Stimulated activated naive CD4-positive, alpha-beta T cell treated with Interleukin-2 at 50 U/mL for 16 hours (primary cell): Measurements from ENCODE around the gene TPRG1.

Source experiments
- DNase-seq: peaks from one replicate; lab custom pipeline; 2025; lab: John Stamatoyannopoulos, UW

The TPRG1 gene

GRCh38 chr3:189355115-189355480, 183.3 kb downstream of the TPRG1 start:
- DNase-seq = no peak

DNA sequence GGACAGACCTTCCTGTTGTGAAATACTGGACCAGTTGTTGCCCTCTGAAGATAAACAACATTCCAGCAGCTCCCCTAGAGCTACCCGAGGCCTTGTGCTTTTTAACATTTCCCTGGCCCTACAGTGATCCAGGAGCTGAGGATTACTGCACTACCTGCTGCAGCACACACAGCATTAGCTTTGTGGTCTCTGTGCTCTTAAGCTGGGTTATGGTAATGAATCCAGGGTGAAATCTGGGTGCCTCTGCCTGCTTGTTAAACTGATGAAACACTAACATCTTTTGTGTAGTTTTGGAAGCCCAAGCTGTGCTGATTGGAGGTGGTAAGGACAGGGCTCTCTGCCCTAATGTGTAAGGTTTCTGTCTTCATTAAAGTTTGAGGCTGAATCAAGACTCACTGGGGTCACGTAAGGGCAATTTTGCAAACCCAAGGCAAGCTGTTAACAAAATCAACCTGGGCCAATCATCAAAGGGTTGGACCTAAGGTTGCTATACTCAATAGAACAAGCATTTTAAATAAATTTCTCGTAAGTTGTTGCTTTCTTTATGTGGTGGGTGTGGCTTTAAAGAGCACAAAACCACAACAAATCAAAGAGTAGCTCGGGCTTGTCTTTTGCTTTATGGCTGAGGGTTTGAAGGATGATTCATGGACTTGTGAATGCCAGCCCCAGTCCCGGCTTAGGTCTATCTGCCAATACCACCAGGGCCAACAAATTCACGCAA, 183.9 kb downstream of the TPRG1 start:
- DNase-seq = no peak

DNA sequence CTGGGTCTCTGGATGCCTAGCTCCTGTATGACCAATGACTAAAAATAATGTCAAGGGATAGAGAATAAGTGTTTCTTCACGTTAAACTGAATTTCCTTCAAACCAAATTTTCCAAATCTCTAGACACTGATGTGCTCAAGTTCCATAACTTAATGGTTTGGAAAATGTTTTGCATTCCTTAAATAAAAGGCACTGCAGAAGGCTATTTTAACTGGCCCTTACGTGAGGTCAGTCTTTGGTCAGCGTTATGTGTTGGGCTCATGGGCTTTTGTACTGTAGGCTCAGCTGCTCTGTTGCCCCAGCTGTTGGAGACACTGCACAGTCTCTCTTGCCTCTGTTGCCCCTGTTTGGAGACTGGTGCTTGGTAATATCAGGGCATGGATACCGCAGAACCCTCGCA, 188.5 kb downstream of the TPRG1 start:
- DNase-seq = no peak

- no peak for DNase-seq
Measured at GRCh38 chr3:189361103-189361835, 189.5 kb downstream of the TPRG1 start.

- no peak for DNase-seq
Measured at GRCh38 chr3:189363590-189364255, 192.0 kb downstream of the TPRG1 start.

DNA sequence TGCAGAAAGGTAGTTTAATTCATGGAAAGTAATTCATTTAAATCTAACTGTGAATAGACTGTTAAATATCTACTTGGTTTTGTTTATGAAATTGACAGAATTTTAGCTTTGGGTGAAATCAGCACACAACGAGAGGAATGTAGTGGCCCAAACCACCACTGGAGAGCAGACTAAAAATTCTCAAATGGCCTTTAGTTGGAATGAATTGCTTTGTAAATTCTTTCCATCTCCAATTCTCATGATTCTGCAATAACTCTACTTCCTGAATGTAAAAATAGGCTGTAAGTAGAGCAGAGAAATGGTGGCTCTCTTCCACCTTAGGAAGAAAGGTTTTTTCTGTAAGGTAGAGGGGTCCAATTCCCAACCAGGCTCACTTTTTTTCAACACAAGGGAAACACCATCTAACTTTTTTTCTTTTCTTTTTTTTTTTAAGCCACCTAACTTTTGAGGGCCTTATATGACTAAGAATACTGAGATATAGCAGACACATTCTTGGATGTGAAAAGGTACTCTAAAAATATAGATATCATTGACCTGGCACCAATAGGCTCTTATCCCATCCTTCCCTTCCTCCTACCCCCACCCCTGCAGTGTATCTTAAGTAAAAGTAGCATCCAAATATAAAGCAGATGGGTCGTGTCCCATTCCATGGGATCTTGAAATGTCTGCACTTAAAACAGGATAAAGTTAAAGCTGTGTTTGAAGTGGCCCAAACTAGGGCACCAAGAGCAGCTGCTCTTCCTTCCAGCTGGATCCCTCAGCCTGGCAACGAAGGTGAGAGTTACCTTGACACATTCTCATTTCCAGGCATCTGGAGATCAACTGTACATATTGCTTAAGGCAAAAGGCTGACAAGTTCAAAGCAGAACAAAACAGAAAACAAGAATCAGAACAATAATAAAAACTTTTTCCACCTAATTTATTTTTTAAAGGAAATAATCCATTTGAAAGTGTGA, 194.1 kb downstream of the TPRG1 start:
- no peak for DNase-seq

- DNase-seq = no peak
Measured at GRCh38 chr3:189368384-189368783, 196.6 kb downstream of the TPRG1 start.

DNA sequence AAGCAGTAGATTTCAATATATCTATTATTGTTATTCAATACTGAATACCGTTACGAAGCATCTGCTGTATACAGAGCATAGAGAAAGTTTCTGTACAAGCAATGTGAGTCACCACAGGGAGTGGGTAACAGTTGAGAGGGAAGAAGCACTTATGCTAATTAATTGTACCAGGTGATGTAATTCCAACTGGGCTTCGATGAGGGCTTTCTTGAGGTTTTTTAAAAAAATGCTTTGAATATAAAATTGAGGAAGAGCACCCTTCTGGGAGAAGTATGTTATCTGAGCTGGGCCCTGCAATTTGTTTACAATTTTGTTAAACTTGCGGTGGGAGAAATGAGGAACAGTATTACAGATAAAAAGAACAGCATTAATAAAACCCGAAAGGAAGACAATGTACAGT, 197.9 kb downstream of the TPRG1 start:
- no peak for DNase-seq

DNA sequence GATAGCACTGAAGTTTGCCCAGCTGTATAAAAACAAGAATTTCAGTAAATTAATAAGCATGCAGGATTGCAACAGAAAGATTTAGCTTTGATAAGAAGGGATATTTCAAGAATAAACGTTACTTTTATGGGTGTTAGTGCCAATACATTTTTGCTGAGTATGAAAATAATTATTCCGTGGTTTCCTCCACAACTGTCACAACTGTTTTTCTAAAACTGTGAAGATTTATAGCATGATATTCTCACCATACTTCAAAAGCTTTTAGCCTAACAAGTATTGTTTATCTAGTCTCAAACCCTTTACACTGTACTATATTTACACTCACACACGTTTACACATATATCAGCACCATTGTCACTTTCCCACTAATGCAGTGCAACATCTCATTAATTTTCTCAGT, 200.5 kb downstream of the TPRG1 start:
- no peak for DNase-seq
